Natural killer cell (primary cell): ENCODE measurements around the gene RARB. TPM values are rescaled to one million over a fixed set of nuclear protein-coding genes. Genes with fewer than 3 reads are reported as not detected.

Experiments
- ATAC-seq, 3 donors: fragments of 150-1000 bp in 2 of 3; fragments of 200-7000 bp in 1 of 3; cut with Tn5 transposase; 1 replicate in 1 of 3; 2 replicates in 2 of 3; pipeline ENCODE4 v1.10.0; 2021; ENCODE audit warnings: mild to moderate bottlenecking in 2 of 3, moderate library complexity in 2 of 3
- DNase-seq, 2 donors: peaks; one replicate each; pipeline versions ENCODE4 v3.0.0 to v3.0.0-alpha.2; 2013 to 2021; ENCODE audit warnings: mixed read lengths in 1 of 2
- H3K27ac ChIP-seq: one replicate; pipeline ENCODE4 v1.5.1; 2013; ENCODE audit warnings: mild to moderate bottlenecking, low read length
- H3K27me3 ChIP-seq: one replicate; pipeline ENCODE4 v1.6.1; 2013; ENCODE audit warnings: low read length; ENCODE audit not compliant: control insufficient read depth, insufficient read depth
- H3K36me3 ChIP-seq: one replicate; pipeline ENCODE4 v1.6.1; 2013; ENCODE audit warnings: low read length; ENCODE audit not compliant: control insufficient read depth, insufficient read depth
- H3K4me1 ChIP-seq: one replicate; pipeline ENCODE4 v1.6.1; 2013; ENCODE audit warnings: low read length; ENCODE audit not compliant: control insufficient read depth, insufficient read depth
- H3K4me3 ChIP-seq: one replicate; pipeline ENCODE4 v1.5.1; 2013; ENCODE audit warnings: low read length
- H3K9me3 ChIP-seq: one replicate; pipeline ENCODE4 v1.6.1; 2013; ENCODE audit warnings: low read length; ENCODE audit not compliant: control insufficient read depth, insufficient read depth
- H3K27ac Mint-ChIP-seq, 2 donors: one replicate each; pipeline ENCODE4 v1.8.0; 2022; ENCODE audit warnings: mild to moderate bottlenecking in 2 of 2, mixed read lengths in 2 of 2, moderate library complexity in 1 of 2
- H3K27me3 Mint-ChIP-seq, 2 donors: one replicate each; pipeline ENCODE4 v1.8.0; 2022; ENCODE audit warnings: low read depth in 2 of 2, mixed read lengths in 2 of 2
- H3K36me3 Mint-ChIP-seq: one replicate; pipeline ENCODE4 v1.8.0; 2022; ENCODE audit warnings: mixed read lengths
- H3K4me1 Mint-ChIP-seq, 2 donors: one replicate each; pipeline ENCODE4 v1.8.0; 2022; ENCODE audit warnings: mixed read lengths in 2 of 2
- H3K4me3 Mint-ChIP-seq: one replicate; pipeline ENCODE4 v1.8.0; 2022; ENCODE audit warnings: mild to moderate bottlenecking, moderate library complexity, mixed read lengths
- H3K9me3 Mint-ChIP-seq, 2 donors: one replicate each; pipeline ENCODE4 v1.8.0; 2022; ENCODE audit warnings: mixed read lengths in 2 of 2
- WGBS: methylation state at CpG from one replicate; pipeline ENCODE4 v1.1.7; 2013; ENCODE audit warnings: missing lambda C conversion rate; ENCODE audit not compliant: insufficient coverage; 5-methylcytosine and 5-hydroxymethylcytosine counted together
- intact Hi-C: fragments of 100-400 bp; cut with micrococcal nuclease; formaldehyde crosslinking; loops from one replicate; pipeline ENCODE4 v1.14.2; 2022
- total RNA-seq, 4 donors: library from RNA; stranded (reverse); fragments of 120-200 nt in 1 of 4; gene quantifications; one replicate each; pipeline versions ENCODE4 v1.2.3 to v1.2.4, GENCODE V29; 2013 to 2022
- TF ChIP-seq, protein P1 (sequence below): fragments of 200-600 bp; IDR thresholded peaks from one replicate; pipeline ENCODE4 v1.8.0; 2022; ENCODE audit warnings: antibody characterized with exemption

RARB gene
- total RNA-seq, 3 donors from 2014 or later (not counting 1 experiment from before 2014, with no cell fraction given): not detected

DNA sequence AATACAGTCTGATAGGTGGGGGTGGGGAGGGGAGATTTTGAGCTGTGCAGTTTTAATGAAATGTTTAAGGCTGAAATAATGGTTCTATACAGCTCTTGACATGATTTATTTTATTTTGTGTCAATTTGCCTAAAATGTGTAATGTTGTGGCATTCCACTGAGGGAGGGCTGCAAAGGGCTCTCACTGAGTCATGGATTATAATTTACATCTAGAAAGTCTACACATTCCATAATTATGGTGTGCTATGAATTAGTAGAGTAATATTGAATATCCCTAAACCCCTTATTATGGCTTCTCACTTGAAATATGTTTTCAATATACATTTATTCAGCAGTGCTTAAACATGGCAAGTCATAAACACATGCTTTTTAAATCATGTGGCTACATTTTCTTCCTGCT is 103.9 kb downstream of the RARB start:
- no peak for ATAC-seq

DNA sequence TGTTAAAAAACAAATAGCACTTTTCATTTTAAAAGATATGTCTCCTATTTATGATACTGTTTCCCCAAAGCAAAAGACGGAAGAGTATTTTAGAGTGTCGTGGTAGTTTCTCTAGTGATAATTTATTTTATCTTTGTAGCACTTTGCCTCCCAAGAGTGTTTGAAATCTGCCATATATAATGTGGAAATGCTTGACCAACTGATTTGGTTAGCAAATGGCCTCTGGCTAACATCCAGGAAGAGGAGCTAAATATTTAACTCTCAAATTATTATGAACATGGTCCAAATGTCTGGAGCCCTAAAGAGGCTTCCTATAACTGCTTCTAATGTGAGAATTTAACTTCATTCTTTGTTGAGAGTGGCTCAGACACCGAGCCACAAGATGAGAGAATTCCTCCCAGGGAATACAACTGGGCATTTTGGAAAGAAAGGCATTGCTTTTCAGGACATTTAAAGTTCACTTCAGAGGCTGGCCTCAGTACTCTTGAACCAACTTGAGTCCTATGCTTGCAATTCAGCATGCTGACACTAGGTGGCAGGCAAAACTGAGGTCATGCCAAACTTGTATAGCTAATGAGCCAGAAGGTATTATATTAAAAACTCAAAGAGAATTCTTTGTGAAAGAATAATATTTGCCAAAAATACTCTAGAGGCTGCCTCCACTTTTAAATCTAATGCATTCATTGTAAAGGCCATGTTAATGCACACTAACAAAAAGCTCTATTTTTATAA is 104.5 kb downstream of the RARB start:
- H3K27me3 ChIP-seq: no peaks in the 10 kb centered on the region
- H3K27ac ChIP-seq: no peak overlapping the region
- peaks cover 0 to 2% of the 10 kb centered on the region in 2 donors for H3K9me3 Mint-ChIP-seq
- peak in 1 of 2 donors; percentile 3 for DNase-seq
- H3K27me3 Mint-ChIP-seq: no peaks in the 10 kb centered on the region
- WGBS: 83% methylated on average over 3 of the region's 3 CpGs
- no peaks in the 10 kb centered on the region for H3K36me3 Mint-ChIP-seq
- no peak overlapping the region for H3K4me3 ChIP-seq
- no peak overlapping the region for H3K27ac Mint-ChIP-seq
- intact Hi-C loops: no loop called here
- peaks cover 4% of the 10 kb centered on the region for H3K9me3 ChIP-seq
- TF ChIP-seq, protein P1, sequence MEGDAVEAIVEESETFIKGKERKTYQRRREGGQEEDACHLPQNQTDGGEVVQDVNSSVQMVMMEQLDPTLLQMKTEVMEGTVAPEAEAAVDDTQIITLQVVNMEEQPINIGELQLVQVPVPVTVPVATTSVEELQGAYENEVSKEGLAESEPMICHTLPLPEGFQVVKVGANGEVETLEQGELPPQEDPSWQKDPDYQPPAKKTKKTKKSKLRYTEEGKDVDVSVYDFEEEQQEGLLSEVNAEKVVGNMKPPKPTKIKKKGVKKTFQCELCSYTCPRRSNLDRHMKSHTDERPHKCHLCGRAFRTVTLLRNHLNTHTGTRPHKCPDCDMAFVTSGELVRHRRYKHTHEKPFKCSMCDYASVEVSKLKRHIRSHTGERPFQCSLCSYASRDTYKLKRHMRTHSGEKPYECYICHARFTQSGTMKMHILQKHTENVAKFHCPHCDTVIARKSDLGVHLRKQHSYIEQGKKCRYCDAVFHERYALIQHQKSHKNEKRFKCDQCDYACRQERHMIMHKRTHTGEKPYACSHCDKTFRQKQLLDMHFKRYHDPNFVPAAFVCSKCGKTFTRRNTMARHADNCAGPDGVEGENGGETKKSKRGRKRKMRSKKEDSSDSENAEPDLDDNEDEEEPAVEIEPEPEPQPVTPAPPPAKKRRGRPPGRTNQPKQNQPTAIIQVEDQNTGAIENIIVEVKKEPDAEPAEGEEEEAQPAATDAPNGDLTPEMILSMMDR: peak; percentile 30
- no peaks in the 10 kb centered on the region for H3K4me1 ChIP-seq
- ATAC-seq: no peak
- H3K36me3 ChIP-seq: no peaks in the 10 kb centered on the region
- H3K4me3 Mint-ChIP-seq: no peak overlapping the region
- H3K4me1 Mint-ChIP-seq: no peaks in the 10 kb centered on the region

More for the DNA sequence above, 103.9 kb downstream of the RARB start:
- Histone ChIP-seq H3K9me3 (peaks cover 4% of the 10 kb centered on the region), H3K36me3 (no peaks in the 10 kb centered on the region), H3K4me1 (no peaks in the 10 kb centered on the region), H3K27ac (no peak overlapping the region), H3K4me3 (no peak overlapping the region), H3K27me3 (no peaks in the 10 kb centered on the region)
- no peaks in the 10 kb centered on the region for H3K27me3 Mint-ChIP-seq
- H3K9me3 Mint-ChIP-seq: peaks cover 0 to 2% of the 10 kb centered on the region in 2 donors
- intact Hi-C loops: no loop called here
- no peak overlapping the region for H3K4me3 Mint-ChIP-seq
- no peak for DNase-seq
- H3K36me3 Mint-ChIP-seq: no peaks in the 10 kb centered on the region
- no peaks in the 10 kb centered on the region for H3K4me1 Mint-ChIP-seq
- H3K27ac Mint-ChIP-seq: no peak overlapping the region
- TF ChIP-seq, protein P1: no peak

GRCh38 chr3:25533399-25533798 is 105.3 kb downstream of the RARB start:
- Histone ChIP-seq H3K9me3 (peaks cover 4% of the 10 kb centered on the region), H3K36me3 (no peaks in the 10 kb centered on the region), H3K4me3 (no peak overlapping the region), H3K4me1 (no peaks in the 10 kb centered on the region), H3K27ac (no peak overlapping the region), H3K27me3 (no peaks in the 10 kb centered on the region)
- TF ChIP-seq, protein P1: no peak
- DNase-seq: no peak
- H3K27me3 Mint-ChIP-seq: no peaks in the 10 kb centered on the region
- H3K36me3 Mint-ChIP-seq: no peaks in the 10 kb centered on the region
- no peak overlapping the region for H3K4me3 Mint-ChIP-seq
- no peaks in the 10 kb centered on the region for H3K4me1 Mint-ChIP-seq
- H3K9me3 Mint-ChIP-seq: peaks cover 0 to 2% of the 10 kb centered on the region in 2 donors
- intact Hi-C loops: no loop called here
- WGBS: 100% methylated on average over 2 of the region's 2 CpGs
- ATAC-seq: no peak
- no peak overlapping the region for H3K27ac Mint-ChIP-seq

DNA sequence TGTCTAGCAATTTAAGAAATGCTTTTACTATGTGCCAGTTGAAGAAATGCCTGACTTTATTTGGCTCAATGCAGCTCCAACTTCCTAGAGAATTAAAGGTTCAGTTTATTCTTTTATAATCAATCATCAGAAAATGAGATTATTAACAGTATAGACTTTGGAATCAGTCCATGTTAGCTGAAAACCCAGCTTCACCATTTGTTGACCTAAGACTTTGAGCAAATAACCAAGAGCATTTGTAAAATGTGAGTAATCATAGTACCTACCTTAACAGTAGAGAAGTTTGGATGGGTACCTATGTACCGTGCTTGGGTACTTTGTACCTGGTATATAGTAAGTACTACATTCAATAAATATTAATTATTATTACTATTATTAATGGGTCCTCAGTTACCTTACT is 105.9 kb downstream of the RARB start:
- no CpG with 5 or more reads among the region's 1 CpG for WGBS
- no peaks in the 10 kb centered on the region for H3K4me1 Mint-ChIP-seq
- H3K36me3 Mint-ChIP-seq: no peaks in the 10 kb centered on the region
- Histone ChIP-seq H3K36me3 (no peaks in the 10 kb centered on the region), H3K27ac (no peak overlapping the region), H3K9me3 (peaks cover 4% of the 10 kb centered on the region), H3K4me3 (no peak overlapping the region), H3K4me1 (no peaks in the 10 kb centered on the region), H3K27me3 (no peaks in the 10 kb centered on the region)
- DNase-seq: no peak
- TF ChIP-seq, protein P1: no peak
- H3K4me3 Mint-ChIP-seq: no peak overlapping the region
- intact Hi-C loops: no loop called here
- H3K9me3 Mint-ChIP-seq: peaks cover 0 to 2% of the 10 kb centered on the region in 2 donors
- no peak overlapping the region for H3K27ac Mint-ChIP-seq
- no peak for ATAC-seq
- H3K27me3 Mint-ChIP-seq: no peaks in the 10 kb centered on the region
